Activated CD4-positive, alpha-beta memory T cell treated with anti-CD3 and anti-CD28 coated beads, Interleukin-2, amount 10 ng/mL, durations not matched to agents 7 days and 5 days (primary cell): ENCODE measurements around the gene FBXO48. TPM values are rescaled to one million over a fixed set of nuclear protein-coding genes. Genes with fewer than 3 reads are reported as not detected.

Source experiments
- CTCF ChIA-PET: fragments of 350-600 bp; sonication (Branson Sonifier 250); formaldehyde crosslinking; loops from one replicate; lab custom pipeline; 2021; ENCODE audit warnings: antibody characterized with exemption, inconsistent platforms; lab: Charles Lee
- POLR2A ChIA-PET: fragments of 350-600 bp; sonication (Branson Sonifier 250); formaldehyde crosslinking; loops from one replicate; lab custom pipeline; 2021; ENCODE audit warnings: antibody characterized with exemption; lab: Charles Lee
- DNase-seq: peaks from one replicate; pipeline ENCODE4 v3.0.0-alpha.2; 2020
- H3K27ac Mint-ChIP-seq: one replicate; pipeline ENCODE4 v1.8.0; 2021; ENCODE audit warnings: mild to moderate bottlenecking, mixed read lengths
- H3K27me3 Mint-ChIP-seq: one replicate; pipeline ENCODE4 v1.8.0; 2021; ENCODE audit warnings: mixed read lengths
- H3K36me3 Mint-ChIP-seq: one replicate; pipeline ENCODE4 v1.8.0; 2021; ENCODE audit warnings: low read depth, mixed read lengths
- H3K4me1 Mint-ChIP-seq: one replicate; pipeline ENCODE4 v1.8.0; 2021; ENCODE audit warnings: mixed read lengths
- H3K4me3 Mint-ChIP-seq: one replicate; pipeline ENCODE4 v1.8.0; 2021; ENCODE audit warnings: mild to moderate bottlenecking, mixed read lengths
- H3K9me3 Mint-ChIP-seq: one replicate; pipeline ENCODE4 v1.8.0; 2021; ENCODE audit warnings: mixed read lengths
- total RNA-seq, 2 experiments: library from RNA; stranded (reverse); gene quantifications; one replicate each; pipeline ENCODE4 v1.2.3, GENCODE V29; 2021

The FBXO48 gene
- total RNA-seq, 2 experiments from 2014 or later, result 5.0 to 5.4 TPM

DNA sequence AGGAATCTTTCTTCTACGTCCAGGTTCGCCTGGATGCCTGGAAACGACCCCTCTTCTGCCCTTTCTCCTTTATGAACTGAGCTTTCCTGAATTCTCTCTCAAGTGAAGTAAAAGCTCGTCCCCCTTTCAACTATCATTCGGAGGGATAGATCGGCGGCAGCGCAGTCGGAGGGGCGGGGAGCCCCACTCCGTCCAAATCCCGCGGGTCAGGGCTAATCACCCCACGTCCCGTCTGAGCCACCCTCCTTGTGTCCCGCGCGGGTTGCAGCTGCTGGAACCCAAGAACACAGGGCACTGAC, 367 bp downstream of the FBXO48 start:
- ChIA-PET POLR2A (interaction anchor here (0.6 to 4.5 kb wide), 34 partner anchors 18 to 1791 kb away, joined by 3 to 35 read pairs (median 5); partner anchors contain the start of genes ARHGAP25, PCYOX1, PNO1 and PPP3R1), CTCF (interaction anchor here (1.1 to 5.3 kb wide), 13 partner anchors 14 to 476 kb away, joined by 3 to 75 read pairs (median 8); no protein-coding TSS in a partner anchor)
- Mint-ChIP-seq H3K27ac (peak overlapping the region; percentile 95), H3K4me1 (peaks cover 47% of the 10 kb centered on the region), H3K9me3 (no peaks in the 10 kb centered on the region), H3K27me3 (no peaks in the 10 kb centered on the region), H3K4me3 (peak overlapping the region; percentile 96), H3K36me3 (peaks cover 11% of the 10 kb centered on the region)
- DNase-seq, result no peak

DNA sequence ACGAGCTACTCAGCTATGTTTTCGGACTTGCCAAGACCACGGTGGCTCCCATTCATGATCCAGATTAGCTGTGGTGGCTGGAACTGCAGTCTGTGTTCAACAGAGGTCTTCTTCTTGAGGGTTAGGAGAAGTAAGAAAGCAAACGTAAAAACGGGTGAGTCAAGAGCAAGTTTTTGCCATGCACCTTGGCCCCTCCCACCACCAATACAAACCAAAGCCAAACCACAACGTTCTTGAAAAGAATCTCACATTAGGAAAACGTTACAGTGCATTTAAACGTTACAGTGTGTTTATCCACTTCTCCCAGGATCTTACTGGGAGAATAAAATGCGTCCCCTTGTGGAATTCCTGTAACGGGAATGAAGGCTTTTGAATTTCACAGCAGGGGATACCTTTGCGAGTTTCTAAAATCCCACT, 725 bp downstream of the FBXO48 start:
- Mint-ChIP-seq H3K27ac (peak overlapping the region; percentile 95), H3K4me3 (peak overlapping the region; percentile 96), H3K36me3 (peaks cover 11% of the 10 kb centered on the region), H3K27me3 (no peaks in the 10 kb centered on the region), H3K4me1 (peaks cover 47% of the 10 kb centered on the region), H3K9me3 (no peaks in the 10 kb centered on the region)
- CTCF ChIA-PET, result interaction anchor here (0.8 to 5.3 kb wide), 17 partner anchors 11 to 476 kb away, joined by 3 to 75 read pairs (median 8); no protein-coding TSS in a partner anchor
- POLR2A ChIA-PET, result interaction anchor here (0.6 to 4.5 kb wide), 33 partner anchors 9 to 1791 kb away, joined by 3 to 35 read pairs (median 5); partner anchors contain the start of genes ARHGAP25, PCYOX1, PNO1 and PPP3R1
- DNase-seq, result peak; percentile 75

DNA sequence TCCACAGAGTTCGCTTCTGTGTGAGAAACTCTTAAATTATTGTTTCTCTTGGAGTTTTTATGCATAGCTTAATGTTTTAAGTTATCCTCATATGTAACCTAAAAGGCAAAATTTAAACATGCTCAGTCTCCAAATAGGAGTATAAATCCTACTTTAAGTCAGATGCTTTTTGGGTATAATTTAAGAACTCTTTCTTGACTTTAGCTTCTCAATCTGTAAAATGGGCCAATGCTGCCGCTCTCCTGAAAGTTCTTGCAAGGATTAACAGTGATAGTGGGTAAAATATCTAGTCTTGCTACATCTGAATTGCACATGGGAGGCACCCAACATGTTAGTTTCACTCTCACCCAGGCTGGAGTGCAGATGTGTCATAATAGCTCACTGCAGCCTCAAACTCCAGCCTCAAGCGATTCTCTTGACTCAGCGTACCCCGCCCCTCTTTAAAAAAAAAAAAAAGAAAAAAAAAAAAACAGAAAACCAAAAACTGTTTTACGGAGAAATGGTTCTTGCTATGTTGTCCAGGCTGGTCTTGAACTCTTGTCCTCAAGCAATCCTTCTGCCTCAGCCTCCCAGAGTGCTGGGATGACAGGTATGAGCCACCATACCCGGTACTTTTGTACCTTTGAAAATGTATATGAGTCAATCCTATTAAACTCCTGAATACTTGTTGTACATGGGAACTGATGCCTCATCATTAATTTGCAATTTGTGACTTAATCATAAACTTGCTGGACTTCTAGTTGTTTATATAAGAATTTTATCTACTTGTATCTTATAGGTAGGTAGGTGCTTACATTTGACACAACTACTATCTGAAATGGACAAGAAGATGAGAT, 1.8 kb downstream of the FBXO48 start:
- peak overlapping the region; percentile 95 for H3K27ac Mint-ChIP-seq
- no peaks in the 10 kb centered on the region for H3K27me3 Mint-ChIP-seq
- no peaks in the 10 kb centered on the region for H3K9me3 Mint-ChIP-seq
- peak; percentile 71 for DNase-seq
- CTCF ChIA-PET, result interaction anchor here (0.6 to 5.3 kb wide), 25 partner anchors 9 to 478 kb away, joined by 3 to 75 read pairs (median 4); partner anchors contain the start of gene ARHGAP25
- H3K36me3 Mint-ChIP-seq, result peaks cover 11% of the 10 kb centered on the region
- POLR2A ChIA-PET, result interaction anchor here (0.8 to 4.5 kb wide), 20 partner anchors 8 to 456 kb away, joined by 3 to 35 read pairs (median 7); partner anchors contain the start of genes ARHGAP25, PNO1 and PPP3R1
- H3K4me3 Mint-ChIP-seq, result peak overlapping the region; percentile 96
- peaks cover 47% of the 10 kb centered on the region for H3K4me1 Mint-ChIP-seq

DNA sequence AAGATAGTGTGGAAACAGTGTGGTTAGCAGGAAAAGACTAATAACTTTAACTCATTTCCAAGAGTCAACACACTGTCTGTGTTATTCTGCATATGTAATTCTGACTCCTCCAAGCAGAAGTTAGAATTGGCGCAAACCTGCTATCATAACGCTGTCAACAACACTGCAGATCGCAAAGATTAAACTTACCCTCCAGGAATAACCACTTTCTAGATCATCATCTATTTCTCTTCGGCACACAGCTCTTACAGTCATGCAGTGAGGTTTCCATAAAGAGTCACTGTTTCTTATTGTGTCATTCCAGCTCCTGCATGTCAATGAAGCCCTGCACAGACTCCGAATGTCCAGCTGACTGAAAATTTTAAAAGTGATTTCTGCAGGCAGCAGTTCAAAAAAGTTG, 2.4 kb downstream of the FBXO48 start:
- Mint-ChIP-seq H3K27me3 (no peaks in the 10 kb centered on the region), H3K36me3 (peaks cover 11% of the 10 kb centered on the region), H3K4me3 (no peak overlapping the region), H3K4me1 (peaks cover 45% of the 10 kb centered on the region), H3K27ac (peak overlapping the region; percentile 95), H3K9me3 (no peaks in the 10 kb centered on the region)
- POLR2A ChIA-PET, result interaction anchor here (1.0 to 4.5 kb wide), 11 partner anchors 23 to 449 kb away, joined by 3 to 35 read pairs (median 6); partner anchors contain the start of genes ARHGAP25 and PPP3R1
- CTCF ChIA-PET, result interaction anchor here (0.6 to 5.3 kb wide), 25 partner anchors 9 to 479 kb away, joined by 3 to 75 read pairs (median 5); partner anchors contain the start of gene ARHGAP25
- DNase-seq, result no peak

DNA sequence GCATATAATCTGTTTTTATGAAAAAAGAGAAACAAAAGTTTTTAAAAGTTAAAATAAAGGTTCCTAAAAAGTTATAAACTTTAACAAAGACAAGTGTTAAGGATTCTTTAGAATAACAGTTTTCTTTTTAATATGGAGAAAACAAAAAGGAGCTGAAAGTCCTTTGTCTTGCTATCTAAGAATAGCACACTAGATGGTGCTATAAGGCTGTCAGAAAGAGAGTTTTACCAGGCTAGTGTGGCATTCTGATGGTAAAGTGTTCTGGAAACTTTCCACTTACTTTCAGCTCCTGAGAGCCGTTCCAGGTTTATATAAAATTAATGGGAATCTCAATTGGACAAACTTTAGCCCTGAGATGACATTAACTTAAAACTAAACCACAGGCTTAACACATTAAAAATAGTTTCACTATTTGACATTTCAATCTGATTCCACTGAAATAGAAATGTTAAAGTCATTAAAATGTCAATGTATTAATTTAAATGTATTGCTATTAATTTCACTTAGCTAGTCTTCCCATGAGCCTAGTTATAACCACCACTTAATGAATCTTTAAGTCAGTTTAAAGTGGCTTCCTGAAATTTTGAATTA, 3.7 kb downstream of the FBXO48 start:
- Mint-ChIP-seq H3K27me3 (no peaks in the 10 kb centered on the region), H3K4me1 (peaks cover 35% of the 10 kb centered on the region), H3K27ac (no peak overlapping the region), H3K36me3 (peaks cover 11% of the 10 kb centered on the region), H3K4me3 (no peak overlapping the region), H3K9me3 (no peaks in the 10 kb centered on the region)
- no peak for DNase-seq
- CTCF ChIA-PET, result interaction anchor here (0.6 to 5.3 kb wide), 46 partner anchors 9 to 843 kb away, joined by 3 to 75 read pairs (median 4); partner anchors contain the start of genes ARHGAP25 and PNO1
- POLR2A ChIA-PET, result interaction anchor here (0.8 to 1.5 kb wide), 6 partner anchors 10 to 445 kb away, joined by 3 to 6 read pairs (median 3); partner anchors contain the start of gene PPP3R1

DNA sequence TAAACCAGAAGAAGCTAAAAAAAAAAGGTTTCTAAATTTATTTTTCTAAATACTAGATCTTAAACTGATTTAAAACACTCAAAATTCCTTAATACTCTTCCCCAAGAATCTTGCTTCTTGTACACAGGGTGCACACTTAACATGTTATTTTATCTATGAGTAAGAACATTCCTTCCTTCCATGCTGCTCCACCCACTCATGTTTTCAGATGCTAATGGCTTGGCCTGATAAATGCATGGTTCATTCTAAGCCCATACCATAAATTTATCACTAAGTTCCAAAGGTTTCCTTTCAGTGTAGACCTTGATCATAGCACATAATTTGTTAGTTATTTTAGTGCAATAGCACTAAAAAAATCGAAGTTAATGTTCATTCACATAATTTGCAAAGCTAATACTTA, 8.1 kb downstream of the FBXO48 start:
- no peak for DNase-seq
- POLR2A ChIA-PET, result no interaction called here
- no peaks in the 10 kb centered on the region for H3K9me3 Mint-ChIP-seq
- H3K4me1 Mint-ChIP-seq, result peaks cover 4% of the 10 kb centered on the region
- H3K27ac Mint-ChIP-seq, result no peak overlapping the region
- no peaks in the 10 kb centered on the region for H3K36me3 Mint-ChIP-seq
- CTCF ChIA-PET, result interaction anchor here (0.7 to 1.6 kb wide), 3 partner anchors 29 to 295 kb away, joined by 4 to 6 read pairs (median 4); no protein-coding TSS in a partner anchor
- H3K4me3 Mint-ChIP-seq, result no peak overlapping the region
- no peaks in the 10 kb centered on the region for H3K27me3 Mint-ChIP-seq

DNA sequence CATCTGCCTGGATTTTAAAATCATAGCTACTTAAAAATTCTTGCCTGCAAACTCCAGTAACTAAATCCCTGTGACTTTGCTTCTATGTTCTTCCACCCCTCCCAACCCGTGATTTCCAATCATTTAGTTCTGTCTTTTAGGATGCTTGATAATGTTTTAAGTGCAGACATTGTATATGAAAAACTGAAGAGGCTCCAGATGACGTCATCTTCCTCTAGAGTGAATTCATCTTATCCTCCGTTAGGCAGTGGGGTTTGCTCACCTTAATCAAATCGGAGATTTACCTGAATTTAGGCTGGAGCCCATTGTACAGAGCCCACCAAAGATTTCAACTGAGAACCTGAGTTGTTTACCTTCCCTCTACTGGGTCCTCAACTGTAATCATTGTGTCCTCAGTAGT, 10.9 kb downstream of the FBXO48 start:
- Mint-ChIP-seq H3K4me3 (no peak overlapping the region), H3K36me3 (no peaks in the 10 kb centered on the region), H3K9me3 (no peaks in the 10 kb centered on the region), H3K4me1 (peaks cover 5% of the 10 kb centered on the region), H3K27ac (no peak overlapping the region), H3K27me3 (no peaks in the 10 kb centered on the region)
- ChIA-PET CTCF (interaction anchor here (1.3 kb wide), 1 partner anchor 9 kb away, joined by 4 read pairs; no protein-coding TSS in a partner anchor), POLR2A (no interaction called here)
- DNase-seq, result no peak

DNA sequence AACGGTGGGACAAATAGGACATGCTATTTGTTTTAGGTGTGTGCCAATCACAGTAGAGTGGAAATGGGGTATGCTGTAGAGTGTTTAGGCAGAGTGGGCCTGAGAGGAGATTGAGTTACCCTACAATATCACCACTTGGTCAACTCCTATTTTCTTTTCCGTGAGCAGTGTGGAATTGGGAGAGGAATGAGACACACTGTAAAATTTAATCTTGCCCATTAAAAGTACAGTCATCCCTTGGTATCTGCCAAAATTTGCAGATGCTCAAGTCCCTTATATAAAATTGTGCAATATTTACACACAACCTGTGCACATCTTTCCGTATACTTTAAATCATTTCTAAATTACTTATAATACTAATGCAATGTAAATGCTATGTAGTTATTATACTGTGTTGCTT, 12.4 kb downstream of the FBXO48 start:
- POLR2A ChIA-PET, result no interaction called here

DNA sequence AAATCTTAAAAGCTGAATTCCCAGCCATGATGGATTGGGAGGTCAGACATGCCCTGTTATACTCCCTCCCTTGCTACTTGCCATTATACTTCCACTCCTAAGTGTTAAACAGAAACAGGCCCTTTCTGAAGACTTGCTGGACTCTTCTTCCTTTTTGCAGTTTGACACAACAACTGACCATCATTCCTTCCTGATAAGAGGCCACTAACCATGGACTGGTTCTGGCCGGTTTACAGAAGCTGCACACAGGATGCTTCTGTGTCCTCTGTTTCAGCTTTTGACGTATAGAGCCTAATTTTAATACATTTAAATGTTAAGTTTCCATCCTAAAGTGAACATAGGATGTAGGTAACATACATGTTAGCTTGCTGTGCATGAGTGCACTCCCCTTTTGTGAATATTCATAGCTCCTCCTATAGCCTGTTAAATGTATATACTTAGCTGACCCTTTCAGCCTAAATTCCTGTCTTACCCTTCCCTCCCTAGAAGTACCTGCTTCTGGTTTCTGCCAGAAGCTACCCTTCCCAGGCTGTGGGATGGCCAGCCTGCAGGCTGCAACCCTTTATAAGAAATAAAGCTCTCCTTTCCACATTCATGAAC, 13.2 kb downstream of the FBXO48 start:
- peaks cover 5% of the 10 kb centered on the region for H3K4me1 Mint-ChIP-seq
- H3K4me3 Mint-ChIP-seq, result no peak overlapping the region
- H3K27ac Mint-ChIP-seq, result no peak overlapping the region
- no peaks in the 10 kb centered on the region for H3K27me3 Mint-ChIP-seq
- H3K9me3 Mint-ChIP-seq, result no peaks in the 10 kb centered on the region
- no peak for DNase-seq
- ChIA-PET CTCF (interaction anchor here (0.8 to 2.5 kb wide), 5 partner anchors 10 to 298 kb away, joined by 3 to 14 read pairs (median 5); no protein-coding TSS in a partner anchor), POLR2A (interaction anchor here (1.8 kb wide), 1 partner anchor 10 kb away, joined by 6 read pairs; no protein-coding TSS in a partner anchor)
- H3K36me3 Mint-ChIP-seq, result no peaks in the 10 kb centered on the region

More for the DNA sequence above, 12.4 kb downstream of the FBXO48 start:
- Mint-ChIP-seq H3K4me1 (peaks cover 5% of the 10 kb centered on the region), H3K27ac (no peak overlapping the region), H3K27me3 (no peaks in the 10 kb centered on the region), H3K4me3 (no peak overlapping the region), H3K36me3 (no peaks in the 10 kb centered on the region), H3K9me3 (no peaks in the 10 kb centered on the region)
- DNase-seq, result no peak
- CTCF ChIA-PET, result interaction anchor here (2.5 kb wide), 1 partner anchor 14 kb away, joined by 14 read pairs; no protein-coding TSS in a partner anchor

DNA sequence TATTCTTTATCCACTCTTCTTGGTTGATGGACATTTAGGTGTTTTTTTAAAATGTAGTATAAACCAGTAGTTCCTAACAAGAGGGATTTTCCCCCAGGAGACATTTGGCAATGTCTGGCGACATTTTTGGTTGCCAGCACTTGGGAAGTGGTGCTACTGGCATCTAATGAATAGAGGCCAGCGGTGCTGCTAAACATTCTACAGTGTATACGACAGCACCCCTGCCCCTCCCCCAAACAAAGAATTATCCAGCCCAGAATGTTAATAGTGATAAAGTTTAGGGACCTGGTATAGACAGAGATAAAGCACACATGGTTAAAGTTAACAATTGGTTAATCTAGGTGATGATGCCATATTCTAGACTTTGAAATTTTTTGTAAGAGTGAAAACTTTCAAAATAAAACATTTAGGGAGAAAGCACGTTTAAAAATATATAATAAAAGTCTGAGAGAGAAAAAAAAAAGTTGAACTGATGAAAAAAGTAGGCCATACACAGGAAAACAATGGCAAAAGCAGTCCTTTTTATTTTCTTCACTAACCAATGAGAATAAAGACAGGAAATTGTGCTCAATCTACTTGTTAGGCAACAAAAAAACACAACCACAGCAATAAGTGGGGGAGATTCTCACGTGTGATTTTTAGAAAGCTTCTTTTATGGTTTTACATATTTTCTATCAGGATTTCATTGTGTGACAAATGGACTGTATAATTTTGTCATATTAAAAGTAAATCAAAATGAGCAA, 14.8 kb downstream of the FBXO48 start:
- no peak for DNase-seq
- CTCF ChIA-PET, result interaction anchor here (1.1 to 2.5 kb wide), 5 partner anchors 11 to 256 kb away, joined by 3 to 14 read pairs (median 5); partner anchors contain the start of genes APLF and FBXO48
- POLR2A ChIA-PET, result interaction anchor here (1.8 kb wide), 1 partner anchor 11 kb away, joined by 6 read pairs; no protein-coding TSS in a partner anchor

More for the DNA sequence above, 14.8 kb downstream of the FBXO48 start:
- no peaks in the 10 kb centered on the region for H3K36me3 Mint-ChIP-seq
- no peaks in the 10 kb centered on the region for H3K9me3 Mint-ChIP-seq
- no peak overlapping the region for H3K27ac Mint-ChIP-seq
- H3K27me3 Mint-ChIP-seq, result no peaks in the 10 kb centered on the region
- H3K4me3 Mint-ChIP-seq, result no peak overlapping the region
- peaks cover 5% of the 10 kb centered on the region for H3K4me1 Mint-ChIP-seq
